Adrenal gland (tissue), 12 donors: ENCODE data around the gene MAJIN. TPM values are rescaled to one million over a fixed set of nuclear protein-coding genes. Genes with fewer than 3 reads are reported as not detected.
"Not testable (repeated sequence)": the region's sequence is repeated elsewhere in the genome, so short reads cannot be mapped to it uniquely, and the experiment has no call there.

Experiments
- DNase-seq, 7 donors: peaks; one replicate each; pipeline ENCODE4 v3.0.0-alpha.2; 2019 to 2020
- H3K27ac ChIP-seq, 5 donors: fragments of 200-600 bp; sonication (generic) in 4 of 5; 1 replicate in 3 of 5; 2 replicates in 2 of 5; pipeline versions ENCODE4 v1.5.1 to v1.8.0; 2016 to 2020; ENCODE audit warnings: mild to moderate bottlenecking in 1 of 5
- H3K27me3 ChIP-seq: fragments of 200-600 bp; 2 replicates; pipeline ENCODE4 v1.8.0; 2021
- H3K36me3 ChIP-seq, 2 donors: fragments of 200-600 bp; replicated peaks in 1 of 2; 1 replicate in 1 of 2; 2 replicates in 1 of 2; pipeline versions ENCODE4 v1.5.1 to v1.8.0; 2018 to 2022
- H3K4me1 ChIP-seq, 2 donors: fragments of 200-600 bp; replicated peaks in 1 of 2; 1 replicate in 1 of 2; 2 replicates in 1 of 2; pipeline versions ENCODE4 v1.5.1 to v1.8.0; 2018 to 2021
- H3K4me3 ChIP-seq, 4 donors: fragments of 200-600 bp; sonication (generic) in 3 of 4; one replicate each; pipeline ENCODE4 v1.5.1; 2016 to 2018
- H3K9me3 ChIP-seq, 3 donors: fragments of 200-600 bp; sonication (generic) in 1 of 3; replicated peaks in 1 of 3; 1 replicate in 2 of 3; 2 replicates in 1 of 3; pipeline versions ENCODE4 v1.5.1 to v1.8.0; 2016 to 2021
- POLR2A ChIP-seq, 2 donors: fragments of 450-650 bp; IDR thresholded peaks; one replicate each; pipeline ENCODE4 v1.6.1; 2017; ENCODE audit warnings: antibody characterized with exemption in 2 of 2, mild to moderate bottlenecking in 2 of 2, moderate library complexity in 1 of 2
- WGBS, 4 donors: extraction: QIAGEN DNeasy Blood & Tissue Kit in 2 of 4; methylation state at CpG; one replicate each; pipeline versions ENCODE4 v1.1.5 to v1.1.7; 2013 to 2017; 5-methylcytosine and 5-hydroxymethylcytosine counted together
- intact Hi-C, 2 donors: fragments of 100-400 bp; cut with DNase I; formaldehyde crosslinking; loops; one replicate each; pipeline versions ENCODE4 v1.14.1 to v1.15.0; 2022 to 2023
- polyA plus RNA-seq, 3 donors: library from polyadenylated mRNA; stranded (reverse); fragments of 200-250 nt in 2 of 3; fragments of 350-450 nt in 1 of 3; fragmentation: Illumina TruSeq in 1 of 3; extraction: RNeasy Lipid Tissue Mini Kit (QIAGEN cat#74804) in 1 of 3; gene quantifications; one replicate each; pipeline ENCODE4 v1.2.3, GENCODE V29; 2013 to 2014
- total RNA-seq, 9 donors: library from RNA; depleted of rRNA in 4 of 9; stranded (reverse); fragments of >200 nt in 4 of 9; fragments of 120-200 nt in 1 of 9; fragmentation: NEBNext Ultra II Directional in 1 of 9; extraction: Animal tissue kit (Norgen Biotek cat#: 25700) in 1 of 9; gene quantifications; one replicate each; pipeline versions ENCODE4 v1.1.0 to v1.2.4, GENCODE V29; 2013 to 2023
- TF ChIP-seq, protein P1 (sequence below), 6 experiments: fragments of 450-650 bp in 4 of 6; fragments of 200-600 bp in 2 of 6; sonication (generic) in 1 of 6; IDR thresholded peaks; 1 replicate in 5 of 6; 2 replicates in 1 of 6; pipeline versions ENCODE4 v1.5.1 to v1.8.0; 2016 to 2021; ENCODE audit warnings: antibody characterized with exemption in 6 of 6, mild to moderate bottlenecking in 2 of 6, moderate library complexity in 1 of 6
- donor health status: healthy with polysubstance abuse.
- donor health status: Bipolar disorder and iron deficiency.
- donor health status: DM: yes; HTN: yes; CAD: no.
- donor health status: DM: no; HTN: no; CAD: no.
- donor health status: DM: no; HTN: no; CAD: no.
- donor health status: DM: yes; HTN: yes; CAD: no.

The MAJIN gene
- total and polyA plus RNA-seq, 12 donors: 0.24 to 0.29 TPM; not detected in 10

DNA sequence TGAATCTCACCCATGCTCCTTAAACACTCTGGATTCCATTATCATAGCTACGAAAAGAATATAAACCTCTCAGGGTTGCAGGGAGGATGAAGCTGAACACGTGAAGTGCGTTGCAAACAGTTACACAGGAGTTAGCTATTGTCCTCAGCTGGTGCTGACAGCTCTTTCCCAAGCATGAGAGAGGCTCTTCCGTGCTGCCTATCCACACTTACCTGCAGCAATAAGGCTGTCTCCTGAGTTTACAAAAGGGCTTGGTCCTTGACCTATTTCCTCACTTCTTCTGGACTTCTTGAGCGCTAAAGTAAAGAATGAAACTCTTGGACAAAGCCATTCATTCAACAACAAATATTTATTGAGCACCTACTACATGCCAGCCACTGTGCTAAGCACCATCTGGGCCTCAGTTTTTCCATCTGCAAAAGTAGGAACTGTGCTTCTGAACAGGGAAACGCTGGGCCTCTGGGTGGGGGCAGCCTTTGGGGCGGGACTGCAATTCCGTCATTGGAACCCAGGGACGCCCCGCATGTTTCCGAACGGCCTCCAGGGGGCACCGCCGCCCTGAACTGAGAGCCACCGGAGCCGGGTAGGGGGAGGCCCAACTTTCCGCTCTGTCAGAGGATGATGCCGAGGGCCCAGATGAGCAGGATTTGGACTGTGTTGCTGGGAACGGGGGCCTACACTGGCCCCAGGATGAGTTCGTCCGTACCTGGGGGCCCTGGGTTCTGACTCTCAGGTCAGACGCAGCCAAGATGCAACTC lies 41.4 kb upstream of the MAJIN start:
- DNase-seq: peak; percentile 91 to 97 (median 94)
- 10 to 44% (median 18%) methylated on average over 6 to 22 of the region's 22 CpGs for WGBS, 4 donors
- TF ChIP-seq, protein P1, sequence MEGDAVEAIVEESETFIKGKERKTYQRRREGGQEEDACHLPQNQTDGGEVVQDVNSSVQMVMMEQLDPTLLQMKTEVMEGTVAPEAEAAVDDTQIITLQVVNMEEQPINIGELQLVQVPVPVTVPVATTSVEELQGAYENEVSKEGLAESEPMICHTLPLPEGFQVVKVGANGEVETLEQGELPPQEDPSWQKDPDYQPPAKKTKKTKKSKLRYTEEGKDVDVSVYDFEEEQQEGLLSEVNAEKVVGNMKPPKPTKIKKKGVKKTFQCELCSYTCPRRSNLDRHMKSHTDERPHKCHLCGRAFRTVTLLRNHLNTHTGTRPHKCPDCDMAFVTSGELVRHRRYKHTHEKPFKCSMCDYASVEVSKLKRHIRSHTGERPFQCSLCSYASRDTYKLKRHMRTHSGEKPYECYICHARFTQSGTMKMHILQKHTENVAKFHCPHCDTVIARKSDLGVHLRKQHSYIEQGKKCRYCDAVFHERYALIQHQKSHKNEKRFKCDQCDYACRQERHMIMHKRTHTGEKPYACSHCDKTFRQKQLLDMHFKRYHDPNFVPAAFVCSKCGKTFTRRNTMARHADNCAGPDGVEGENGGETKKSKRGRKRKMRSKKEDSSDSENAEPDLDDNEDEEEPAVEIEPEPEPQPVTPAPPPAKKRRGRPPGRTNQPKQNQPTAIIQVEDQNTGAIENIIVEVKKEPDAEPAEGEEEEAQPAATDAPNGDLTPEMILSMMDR (IDR thresholded peaks at IDR 0.05): peak; percentile 65 to 93 (median 81)
- TF ChIP-seq POLR2A (IDR thresholded peaks at IDR 0.05): peak; percentile 70 to 86
- Histone ChIP-seq H3K27ac (peak overlapping the region; percentile 95 to 100 (median 98)), H3K27me3 (no peaks in the 10 kb centered on the region), H3K9me3 (no peaks in the 10 kb centered on the region), H3K4me1 (peaks cover 12 to 17% of the 10 kb centered on the region in 2 donors), H3K4me3 (peak overlapping the region in 3 of 4 donors; percentile 42 to 76 (median 55)), H3K36me3 (peaks cover 0 to 2% of the 10 kb centered on the region in 2 donors)
- intact Hi-C loops: loop anchor here in 1 of 2 donors (10.0 kb wide), 2 partner anchors 61 to 169 kb away; partner anchors contain the start of gene CDC42BPG

DNA sequence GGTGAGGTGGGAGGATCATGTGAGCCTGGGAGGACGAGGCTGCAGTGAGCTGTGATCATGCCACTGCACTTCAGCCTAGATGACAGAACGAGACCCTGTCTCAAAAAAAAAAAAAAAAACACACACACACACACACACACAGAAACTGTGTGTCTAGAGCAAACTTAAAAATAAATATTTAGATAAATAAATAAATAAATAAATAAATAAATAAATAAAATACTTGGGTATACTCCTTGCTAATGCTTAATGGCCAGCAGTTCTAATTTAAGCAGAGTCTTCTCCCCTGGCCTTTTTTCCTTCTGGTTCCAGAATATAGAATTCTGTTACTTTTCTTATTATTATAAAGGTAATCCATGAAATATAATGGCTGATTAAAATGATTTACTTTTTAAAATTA lies 37.0 kb upstream of the MAJIN start:
- Histone ChIP-seq H3K4me3 (no peak overlapping the region), H3K4me1 (peaks cover 5 to 7% of the 10 kb centered on the region in 2 donors), H3K9me3 (no peaks in the 10 kb centered on the region), H3K36me3 (no peaks in the 10 kb centered on the region), H3K27me3 (no peaks in the 10 kb centered on the region), H3K27ac (no peak overlapping the region)
- no peak for TF ChIP-seq POLR2A (IDR thresholded peaks at IDR 0.05)
- TF ChIP-seq, protein P1 (IDR thresholded peaks at IDR 0.05): no peak
- intact Hi-C loops: no loop called here
- 81 to 97% (median 91%) methylated on average over 2 of the region's 2 CpGs for WGBS, 4 donors
- no peak for DNase-seq

DNA sequence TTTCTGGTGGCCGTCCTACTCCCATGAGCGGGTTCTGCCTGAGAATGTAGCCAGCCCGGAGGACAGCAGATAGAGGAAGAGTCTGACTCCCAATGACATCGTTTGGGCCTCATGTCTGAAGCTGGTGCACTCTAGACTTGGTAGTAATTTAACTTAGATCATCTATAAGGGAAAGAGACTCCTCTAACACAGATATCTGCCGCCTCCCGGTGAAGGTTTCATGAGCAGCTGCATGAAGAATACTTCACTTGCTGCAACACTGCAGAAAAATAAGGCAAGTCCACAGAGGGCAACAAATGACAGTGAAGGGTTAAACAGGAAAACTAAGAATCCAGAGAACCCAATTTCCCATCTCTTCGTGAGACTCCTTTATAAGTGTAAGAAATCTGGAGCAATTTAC lies 36.1 kb upstream of the MAJIN start:
- Histone ChIP-seq H3K36me3 (no peaks in the 10 kb centered on the region), H3K4me3 (no peak overlapping the region), H3K27ac (no peak overlapping the region), H3K9me3 (no peaks in the 10 kb centered on the region), H3K4me1 (peaks cover 1 to 3% of the 10 kb centered on the region in 2 donors), H3K27me3 (no peaks in the 10 kb centered on the region)
- 66 to 81% (median 71%) methylated on average over 4 to 7 of the region's 7 CpGs for WGBS, 4 donors
- no peak for DNase-seq
- intact Hi-C loops: no loop called here
- no peak for TF ChIP-seq POLR2A (IDR thresholded peaks at IDR 0.05)
- TF ChIP-seq, protein P1 (IDR thresholded peaks at IDR 0.05): no peak

DNA sequence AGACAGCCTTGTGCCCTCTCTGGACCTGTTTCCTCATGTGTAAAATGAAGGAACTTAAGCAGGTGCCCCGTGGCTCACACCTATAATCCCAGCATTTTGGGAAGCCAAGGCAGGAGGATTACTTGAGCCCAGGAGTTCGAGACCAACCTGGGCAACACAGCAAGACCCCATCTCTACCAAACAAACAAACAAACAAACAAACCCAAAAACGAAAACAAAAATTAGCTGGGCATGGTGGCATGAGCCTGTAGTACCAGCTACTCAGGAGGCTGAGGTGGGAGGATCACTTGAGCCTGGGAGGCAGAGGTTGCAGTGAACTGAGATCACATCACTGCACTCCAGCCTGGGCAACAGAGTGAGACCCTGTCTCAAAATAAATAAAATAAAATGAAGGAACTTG lies 32.1 kb upstream of the MAJIN start:
- H3K4me1 ChIP-seq, H3K36me3 ChIP-seq, H3K4me3 ChIP-seq, H3K27me3 ChIP-seq, intact Hi-C loops, DNase-seq, H3K27ac ChIP-seq, H3K9me3 ChIP-seq: not testable (repeated sequence)
- whole genome bisulfite sequencing, 4 donors: 59 to 67% (median 61%) methylated on average over 3 of the region's 3 CpGs

DNA sequence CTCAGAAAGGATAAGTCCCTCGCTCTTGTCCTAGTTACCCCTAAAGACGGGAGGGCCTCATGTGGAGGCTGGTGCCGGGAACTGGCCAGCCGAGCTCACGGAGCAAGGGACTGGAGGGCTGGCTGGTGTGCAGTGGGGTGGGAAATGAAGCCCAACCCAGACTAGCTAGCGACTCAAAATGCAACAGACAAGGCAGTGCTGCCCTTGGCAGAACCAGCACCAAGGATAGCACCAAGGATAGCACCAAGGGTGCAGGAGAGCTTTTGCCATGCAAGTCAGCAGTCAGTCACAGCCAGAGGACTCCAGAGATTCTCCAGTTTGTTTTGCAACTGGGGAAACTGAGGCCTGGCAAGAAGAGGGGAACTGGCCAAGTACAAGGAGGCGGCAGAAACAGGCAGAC lies 31.4 kb upstream of the MAJIN start:
- intact Hi-C loops: no loop called here
- WGBS, 4 donors: 69 to 76% (median 73%) methylated on average over 7 of the region's 7 CpGs

More for the DNA sequence above, 31.4 kb upstream of the MAJIN start:
- Histone ChIP-seq H3K27me3 (no peaks in the 10 kb centered on the region), H3K4me1 (no peaks in the 10 kb centered on the region), H3K36me3 (no peaks in the 10 kb centered on the region), H3K4me3 (no peak overlapping the region), H3K9me3 (no peaks in the 10 kb centered on the region), H3K27ac (no peak overlapping the region)
- TF ChIP-seq, protein P1 (IDR thresholded peaks at IDR 0.05): no peak
- TF ChIP-seq POLR2A (IDR thresholded peaks at IDR 0.05): no peak
- DNase-seq: peak in 1 of 7 donors; percentile 8
